Measurements from ENCODE around the gene DOK6.

- TF ChIP-seq POU2F2 (IDR thresholded peaks at IDR 0.05; ENCODE audit: low read depth, low read length) (no peak), POLR2A (IDR thresholded peaks at IDR 0.05; ENCODE audit: low read depth, low read length) (no peak), POLR2AphosphoS5 (IDR thresholded peaks at IDR 0.05; ENCODE audit: low read depth, low read length) (no peak), TAF1 (IDR thresholded peaks at IDR 0.05; ENCODE audit: low read depth, low read length) (no peak), SPI1 (IDR thresholded peaks at IDR 0.05; ENCODE audit: low read depth, low read length) (no peak), PAX5 (IDR thresholded peaks at IDR 0.05; ENCODE audit: insufficient read depth, low read length, severe bottlenecking) (no peak)
These were observed 407.7 kb downstream of the DOK6 start for GRCh38 chr18:69808399-69808798.

Measured in GM12891 (cell line).